Ishikawa (cell line): ENCODE measurements around the gene TFAP2C.

Experiments used
- CEBPB ChIP-seq: IDR thresholded peaks from 2 replicates; pipeline ENCODE4 v1.6.1; 2012
- CREB1 ChIP-seq: IDR thresholded peaks from 2 replicates; pipeline ENCODE4 v1.6.1; 2012; ENCODE audit warnings: low read depth
- EGR1 ChIP-seq: IDR thresholded peaks from 2 replicates; pipeline ENCODE4 v1.6.1; 2012
- EP300 ChIP-seq: IDR thresholded peaks from 2 replicates; pipeline ENCODE4 v1.6.1; 2012; ENCODE audit warnings: borderline replicate concordance
- FOXM1 ChIP-seq: IDR thresholded peaks from 2 replicates; pipeline ENCODE4 v1.6.1; 2012; ENCODE audit warnings: low read depth, borderline replicate concordance
- NFIC ChIP-seq: IDR thresholded peaks from 2 replicates; pipeline ENCODE4 v1.6.1; 2012
- RAD21 ChIP-seq: IDR thresholded peaks from 2 replicates; pipeline ENCODE4 v1.6.1; 2012; ENCODE audit warnings: low read depth
- TAF1 ChIP-seq: IDR thresholded peaks from 2 replicates; pipeline ENCODE4 v1.6.1; 2012; ENCODE audit warnings: low read depth, mild to moderate bottlenecking
- TCF12 ChIP-seq: IDR thresholded peaks from 2 replicates; pipeline ENCODE4 v1.6.1; 2012; ENCODE audit warnings: low read depth
- TEAD4 ChIP-seq: IDR thresholded peaks from 2 replicates; pipeline ENCODE4 v1.6.1; 2012
- YY1 ChIP-seq: IDR thresholded peaks from 2 replicates; pipeline ENCODE4 v1.6.1; 2012; ENCODE audit warnings: low read depth
- ZBTB7A ChIP-seq: IDR thresholded peaks from 2 replicates; pipeline ENCODE4 v1.6.1; 2012; ENCODE audit warnings: low read depth
- TF ChIP-seq, protein P1 (sequence below): IDR thresholded peaks from 2 replicates; pipeline ENCODE4 v1.6.1; 2012
- TF ChIP-seq, protein P2 (sequence below): IDR thresholded peaks from 2 replicates; pipeline ENCODE4 v1.6.1; 2012
- TF ChIP-seq, protein P3 (sequence below): IDR thresholded peaks from 2 replicates; pipeline ENCODE4 v1.6.1; 2012; ENCODE audit warnings: low read depth, mild to moderate bottlenecking

Gene TFAP2C

DNA sequence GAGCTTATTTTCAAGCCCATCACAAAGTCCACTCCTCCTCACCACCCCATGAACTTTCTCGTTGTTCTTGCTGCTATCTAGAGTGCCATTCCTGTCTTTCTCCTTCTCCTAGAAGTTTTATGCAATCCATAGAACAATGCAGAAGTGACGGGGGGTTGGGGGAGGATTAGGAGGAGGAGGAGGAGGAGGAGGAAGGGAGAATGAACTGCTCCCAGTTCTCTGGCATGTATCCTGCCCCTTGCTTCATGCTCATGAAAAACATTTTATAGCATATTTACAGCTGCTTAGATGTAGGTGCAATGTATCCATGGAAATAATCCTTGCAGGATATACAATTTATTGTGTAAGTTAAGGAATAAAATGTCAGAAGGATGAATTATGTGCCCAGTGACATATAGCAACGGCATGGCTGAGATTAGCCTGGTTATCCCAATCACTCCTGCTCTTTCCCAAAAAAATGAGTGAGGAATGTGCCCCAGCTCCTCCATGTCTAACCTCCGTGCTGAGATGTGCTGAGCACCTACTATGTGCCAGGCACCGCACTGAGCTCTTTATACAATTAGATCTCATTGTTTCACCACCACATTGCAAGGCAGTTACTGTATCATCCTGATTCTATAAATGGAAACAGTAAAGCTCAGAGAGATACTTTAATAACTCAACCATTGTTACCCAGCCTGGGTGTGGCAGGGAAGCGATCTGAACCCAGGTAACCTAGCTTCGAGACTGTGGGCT lies 41.6 kb upstream of the TFAP2C start:
- TF ChIP-seq TAF1 (no peak), YY1 (no peak), FOXM1 (no peak), CREB1 (no peak), EGR1 (no peak)

DNA sequence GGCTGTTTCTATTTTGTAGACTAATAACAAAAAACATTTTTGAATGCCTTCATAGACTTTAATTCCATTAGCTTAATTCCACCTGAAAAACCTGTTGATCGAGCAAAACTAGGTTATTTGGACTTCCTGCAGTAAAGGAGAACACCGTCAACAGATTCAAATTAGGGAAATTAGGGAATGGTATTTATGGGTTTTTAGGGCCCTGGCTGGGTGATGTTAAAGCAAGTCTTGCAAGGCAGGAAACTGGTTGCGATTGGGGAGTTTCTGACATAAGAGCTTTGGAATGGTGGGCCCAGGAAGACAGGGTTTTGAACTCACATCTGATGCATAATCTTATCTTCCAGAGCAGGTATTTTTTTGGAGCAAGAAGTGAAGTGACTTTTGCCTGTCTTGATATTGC lies 40.1 kb upstream of the TFAP2C start:
- TF ChIP-seq CREB1 (no peak), ZBTB7A (no peak), EP300 (no peak), FOXM1 (no peak), TAF1 (no peak), NFIC (no peak), TEAD4 (no peak), CEBPB (no peak), TCF12 (no peak), RAD21 (no peak), EGR1 (no peak), YY1 (no peak)
- TF ChIP-seq, protein P1, sequence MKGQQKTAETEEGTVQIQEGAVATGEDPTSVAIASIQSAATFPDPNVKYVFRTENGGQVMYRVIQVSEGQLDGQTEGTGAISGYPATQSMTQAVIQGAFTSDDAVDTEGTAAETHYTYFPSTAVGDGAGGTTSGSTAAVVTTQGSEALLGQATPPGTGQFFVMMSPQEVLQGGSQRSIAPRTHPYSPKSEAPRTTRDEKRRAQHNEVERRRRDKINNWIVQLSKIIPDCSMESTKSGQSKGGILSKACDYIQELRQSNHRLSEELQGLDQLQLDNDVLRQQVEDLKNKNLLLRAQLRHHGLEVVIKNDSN = no peak
- TF ChIP-seq, protein P2, sequence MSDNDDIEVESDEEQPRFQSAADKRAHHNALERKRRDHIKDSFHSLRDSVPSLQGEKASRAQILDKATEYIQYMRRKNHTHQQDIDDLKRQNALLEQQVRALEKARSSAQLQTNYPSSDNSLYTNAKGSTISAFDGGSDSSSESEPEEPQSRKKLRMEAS = no peak
- TF ChIP-seq, protein P3, sequence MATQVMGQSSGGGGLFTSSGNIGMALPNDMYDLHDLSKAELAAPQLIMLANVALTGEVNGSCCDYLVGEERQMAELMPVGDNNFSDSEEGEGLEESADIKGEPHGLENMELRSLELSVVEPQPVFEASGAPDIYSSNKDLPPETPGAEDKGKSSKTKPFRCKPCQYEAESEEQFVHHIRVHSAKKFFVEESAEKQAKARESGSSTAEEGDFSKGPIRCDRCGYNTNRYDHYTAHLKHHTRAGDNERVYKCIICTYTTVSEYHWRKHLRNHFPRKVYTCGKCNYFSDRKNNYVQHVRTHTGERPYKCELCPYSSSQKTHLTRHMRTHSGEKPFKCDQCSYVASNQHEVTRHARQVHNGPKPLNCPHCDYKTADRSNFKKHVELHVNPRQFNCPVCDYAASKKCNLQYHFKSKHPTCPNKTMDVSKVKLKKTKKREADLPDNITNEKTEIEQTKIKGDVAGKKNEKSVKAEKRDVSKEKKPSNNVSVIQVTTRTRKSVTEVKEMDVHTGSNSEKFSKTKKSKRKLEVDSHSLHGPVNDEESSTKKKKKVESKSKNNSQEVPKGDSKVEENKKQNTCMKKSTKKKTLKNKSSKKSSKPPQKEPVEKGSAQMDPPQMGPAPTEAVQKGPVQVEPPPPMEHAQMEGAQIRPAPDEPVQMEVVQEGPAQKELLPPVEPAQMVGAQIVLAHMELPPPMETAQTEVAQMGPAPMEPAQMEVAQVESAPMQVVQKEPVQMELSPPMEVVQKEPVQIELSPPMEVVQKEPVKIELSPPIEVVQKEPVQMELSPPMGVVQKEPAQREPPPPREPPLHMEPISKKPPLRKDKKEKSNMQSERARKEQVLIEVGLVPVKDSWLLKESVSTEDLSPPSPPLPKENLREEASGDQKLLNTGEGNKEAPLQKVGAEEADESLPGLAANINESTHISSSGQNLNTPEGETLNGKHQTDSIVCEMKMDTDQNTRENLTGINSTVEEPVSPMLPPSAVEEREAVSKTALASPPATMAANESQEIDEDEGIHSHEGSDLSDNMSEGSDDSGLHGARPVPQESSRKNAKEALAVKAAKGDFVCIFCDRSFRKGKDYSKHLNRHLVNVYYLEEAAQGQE = no peak

DNA sequence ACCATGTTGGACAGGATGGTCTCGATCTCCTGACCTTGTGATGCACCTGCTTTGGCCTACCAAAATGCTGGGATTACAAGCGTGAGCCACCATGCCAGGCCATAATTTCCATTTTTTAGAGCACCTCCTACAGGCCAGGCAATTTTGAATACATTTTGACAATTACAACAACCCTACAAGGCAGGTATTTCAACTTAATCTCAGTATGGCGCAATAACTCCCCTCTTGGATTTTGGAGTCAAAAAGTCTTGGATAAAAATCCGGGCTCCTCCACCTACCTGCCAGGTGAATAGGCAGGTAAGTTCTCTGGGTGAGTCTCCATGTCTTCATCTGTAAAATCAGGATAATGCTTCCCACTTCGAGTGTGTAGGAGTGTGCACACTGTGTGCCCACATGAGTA lies 39.5 kb upstream of the TFAP2C start:
- peak; percentile 28; the same call in 1 of the 2 replicates for TF ChIP-seq CEBPB
- no peak for TF ChIP-seq FOXM1

DNA sequence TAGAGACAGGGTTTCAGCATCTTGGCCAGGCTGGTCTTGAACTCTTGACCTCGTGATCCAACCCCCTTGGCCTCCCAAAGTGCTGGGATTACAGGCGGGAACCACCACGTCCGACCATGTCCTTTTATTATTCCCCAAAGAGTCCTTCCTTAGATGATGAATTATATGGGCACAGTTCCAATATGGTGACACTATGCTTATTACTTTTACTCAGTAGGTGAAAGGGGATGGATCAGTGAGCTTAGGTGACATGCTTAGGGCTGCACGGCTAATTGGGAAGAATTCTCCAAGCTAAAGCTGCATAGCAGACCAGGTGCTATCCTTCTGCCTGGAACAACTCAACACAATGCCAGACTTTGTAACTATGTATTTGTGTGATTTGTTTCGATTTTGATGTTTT lies 38.2 kb upstream of the TFAP2C start:
- TF ChIP-seq EP300 (no peak), YY1 (no peak), FOXM1 (no peak), NFIC (no peak), ZBTB7A (no peak), CEBPB (no peak), TAF1 (no peak), EGR1 (no peak), TEAD4 (no peak)
- TF ChIP-seq, protein P3 = no peak
- TF ChIP-seq, protein P2 = no peak
- TF ChIP-seq, protein P1 = no peak

DNA sequence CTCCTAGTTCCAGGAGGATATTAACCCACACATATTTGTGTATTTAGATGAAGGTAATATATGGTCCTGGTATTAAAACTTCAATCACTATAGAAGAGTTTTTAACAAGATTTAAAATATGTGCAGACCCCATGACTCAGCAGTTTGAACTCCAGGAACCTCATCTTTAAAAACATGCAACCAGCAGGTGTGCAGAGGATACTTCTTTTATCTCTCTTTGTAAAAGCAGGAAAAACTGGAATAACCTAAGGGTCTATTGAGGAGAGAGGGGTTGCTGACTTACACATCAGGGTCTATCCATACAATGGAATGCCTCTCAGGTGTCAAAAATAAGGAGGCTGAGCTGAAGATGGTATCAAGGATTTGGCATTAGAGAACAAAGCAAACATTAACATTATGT lies 36.9 kb upstream of the TFAP2C start:
- TF ChIP-seq TAF1 (no peak), RAD21 (no peak), TEAD4 (no peak), EP300 (no peak), TCF12 (no peak), YY1 (no peak), ZBTB7A (no peak), NFIC (no peak)
- TF ChIP-seq, protein P3 = no peak
- TF ChIP-seq, protein P2 = no peak
